ENCODE measurements around the gene ZNF329.
"Not testable (repeated sequence)": the region's sequence is repeated elsewhere in the genome, so short reads cannot be mapped to it uniquely, and the experiment has no call there.

The ZNF329 gene

DNA sequence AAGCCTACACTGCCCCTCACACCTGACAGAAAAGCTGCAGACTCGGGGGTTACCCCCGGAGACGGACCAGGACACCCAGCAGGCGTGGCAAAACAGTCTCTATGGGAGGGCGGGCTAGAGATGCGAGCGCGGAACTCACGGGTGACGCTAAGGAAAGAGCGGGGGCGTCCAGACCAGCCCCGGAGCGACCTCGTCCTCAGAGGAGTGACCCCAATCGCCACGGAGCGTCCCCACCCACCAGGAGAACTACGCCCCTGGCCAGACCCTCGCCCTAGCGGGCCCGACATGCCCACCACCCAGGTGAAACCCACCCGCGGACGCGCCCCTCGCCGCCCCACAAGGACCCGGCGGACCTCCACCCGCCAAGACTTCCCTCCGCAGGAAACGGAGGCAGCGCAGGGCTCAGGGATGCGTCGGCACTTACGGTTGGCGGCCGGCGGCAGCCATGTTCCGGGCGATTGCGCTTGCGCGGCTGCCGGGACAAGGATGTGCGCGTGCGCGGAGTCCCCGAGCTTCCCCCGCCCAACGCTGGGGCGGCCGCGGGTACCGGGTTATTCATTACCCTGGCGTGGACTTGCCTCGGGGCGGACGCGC is at the start of gene ZNF329:
ZNF329 (minus strand) TSS at position 462 of the 594 bp plus-strand sequence. CDS start 21,286 bp downstream, outside the sequence.
- DNase-seq (ENCODE audit: low read depth) = peak; percentile 92

DNA sequence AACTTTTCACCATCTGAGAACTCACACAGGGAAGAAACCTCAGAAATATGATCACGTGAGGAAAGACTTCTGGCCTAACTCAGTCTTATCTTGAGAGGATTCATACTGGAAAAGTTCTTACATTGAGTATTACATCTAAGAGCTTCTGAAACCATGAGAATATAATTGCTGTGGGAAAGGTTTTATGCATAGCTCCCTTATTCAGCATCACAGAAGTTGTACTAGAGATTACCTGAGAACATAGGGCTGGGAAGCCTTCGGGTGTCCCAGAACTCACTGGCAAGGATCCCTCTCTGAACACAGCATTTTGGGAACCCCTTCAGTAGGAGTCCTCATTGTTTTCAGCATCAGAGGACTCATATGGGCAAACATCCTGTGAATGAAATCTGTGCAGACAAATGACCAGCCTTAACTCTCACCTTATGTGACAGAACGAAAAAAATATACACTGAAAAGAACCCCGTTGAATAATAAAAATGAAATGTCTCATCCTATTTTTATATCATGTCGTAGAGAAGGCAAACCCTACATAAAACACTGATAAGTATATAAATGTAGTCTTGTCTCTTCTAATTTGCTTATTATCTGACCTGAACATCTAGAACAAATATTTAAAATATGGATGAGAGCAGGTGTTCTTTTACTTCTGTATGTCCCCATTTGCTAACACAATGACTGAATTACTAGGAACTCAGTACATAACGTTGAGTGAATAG is 46.5 kb upstream of the ZNF329 start:
- no peak for DNase-seq (ENCODE audit: low read depth)

DNA sequence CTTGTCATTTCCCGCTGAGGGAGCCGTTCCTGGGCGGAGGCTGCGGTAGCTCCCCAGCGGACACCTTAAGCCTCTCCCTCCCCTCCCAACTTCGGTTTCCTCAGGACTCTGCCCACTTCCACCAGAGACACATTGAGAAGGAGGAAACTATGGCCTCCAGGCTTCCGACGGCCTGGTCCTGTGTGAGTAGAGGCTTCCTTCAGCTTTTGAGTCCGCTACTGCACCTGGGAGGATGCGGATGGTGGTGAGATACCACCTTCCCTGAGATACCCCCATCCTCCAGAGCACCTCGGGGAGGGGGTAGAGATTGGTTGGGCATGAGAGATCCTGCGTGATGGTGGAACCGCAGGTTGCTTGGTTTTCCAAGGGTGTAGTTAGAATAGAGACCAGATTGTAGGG is 33.2 kb upstream of the ZNF329 start:
- DNase-seq (ENCODE audit: low read depth) = no peak

DNA sequence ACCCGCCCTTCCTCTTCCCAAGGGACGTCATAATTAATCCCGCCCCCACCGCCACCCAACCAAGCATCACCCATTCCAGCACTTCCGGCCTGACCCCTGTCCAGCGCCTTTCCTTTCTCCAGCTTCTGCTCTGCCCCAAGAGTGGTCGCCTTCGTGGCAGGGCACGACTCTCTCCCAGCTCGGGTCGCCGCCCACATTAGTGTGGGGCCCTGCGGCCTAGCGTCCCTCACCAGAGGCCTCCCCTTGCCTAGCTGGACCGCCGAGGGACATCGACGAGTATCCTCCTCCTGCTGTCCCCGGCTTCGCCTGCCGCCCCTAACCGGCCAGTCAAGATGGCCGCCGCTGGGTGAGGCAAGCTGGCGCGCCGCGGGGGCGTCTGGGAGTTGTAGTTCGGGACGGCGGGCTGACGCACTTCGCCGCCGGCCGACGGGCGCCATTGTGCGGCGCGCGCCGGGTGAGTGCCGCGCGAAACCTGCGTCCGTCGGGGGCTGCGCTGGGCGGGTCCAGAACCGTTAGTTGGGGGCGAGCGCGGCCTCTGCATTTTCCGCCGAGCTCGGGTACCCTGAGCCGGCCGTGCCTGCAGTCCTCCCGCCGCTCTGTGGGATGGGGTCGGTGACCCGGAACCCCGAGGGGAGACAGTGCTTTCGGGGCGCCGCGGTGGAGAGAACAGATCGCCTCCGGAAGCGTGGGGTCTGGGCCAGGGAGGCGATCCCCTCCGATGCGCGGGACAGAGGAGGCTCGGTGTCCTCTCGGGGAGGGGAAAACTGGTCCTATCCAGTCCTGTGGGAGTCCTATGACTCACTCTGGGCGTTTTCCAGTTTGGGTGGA is 32.6 kb upstream of the ZNF329 start, which contains the start of gene ZNF274:
ZNF274 (plus strand) TSS at position 73 of the 828 bp plus-strand sequence. CDS start 905 bp downstream, outside the sequence.
- DNase-seq (ENCODE audit: low read depth) = peak; percentile 86

DNA sequence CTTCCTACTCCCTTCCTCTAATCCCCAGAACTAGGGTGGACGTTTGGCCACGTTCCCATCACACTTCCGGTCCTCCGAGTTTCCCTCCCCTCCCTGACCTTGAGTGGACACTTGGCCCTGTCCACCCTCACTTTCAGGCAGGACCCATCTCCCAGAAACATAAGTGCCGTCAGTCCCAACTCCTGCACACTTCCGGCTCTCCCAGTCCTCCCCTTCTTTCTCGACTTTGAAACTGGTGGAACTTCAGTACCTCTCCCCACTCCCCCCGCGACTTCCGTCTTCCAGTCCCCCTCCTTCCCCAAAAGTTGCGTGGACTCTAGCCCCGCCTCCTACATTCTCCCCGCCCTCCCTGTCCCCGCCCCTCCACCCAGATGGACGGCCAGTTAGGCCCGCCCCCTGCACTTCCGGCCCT is 32.0 kb upstream of the ZNF329 start:
- DNase-seq (ENCODE audit: low read depth) = no peak

DNA sequence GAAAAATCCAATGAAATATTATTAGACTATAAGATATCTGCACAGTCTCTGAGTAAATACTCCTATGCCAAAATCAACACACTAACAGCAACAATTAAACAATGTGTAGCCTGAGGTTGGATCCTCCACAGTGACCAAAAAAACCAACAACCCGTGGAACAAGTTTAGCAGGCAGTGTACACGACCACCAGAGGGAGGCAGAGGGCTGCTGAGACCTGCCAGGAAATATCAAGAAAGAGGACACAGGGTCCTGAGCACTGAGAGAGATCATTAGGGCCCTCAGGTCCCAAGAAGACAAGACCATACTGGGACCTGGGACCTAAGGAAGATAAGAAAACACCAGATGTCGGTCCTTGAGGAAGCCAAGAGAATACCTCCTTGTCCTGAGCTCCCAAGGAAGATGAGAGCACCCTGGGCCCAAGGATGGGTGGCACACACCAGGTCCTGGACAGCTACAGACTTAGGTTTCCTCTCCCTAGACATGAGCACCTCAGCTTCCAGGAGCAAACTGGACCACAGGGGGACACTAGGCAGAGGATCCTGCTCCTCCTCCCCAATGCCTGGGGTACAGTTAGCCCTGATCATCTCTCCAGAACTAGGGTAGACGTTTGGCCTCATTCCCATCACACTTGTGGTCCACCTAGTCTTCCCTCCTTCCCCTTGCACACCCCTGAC is 31.4 kb upstream of the ZNF329 start:
- peak; percentile 37 for DNase-seq (ENCODE audit: low read depth)

DNA sequence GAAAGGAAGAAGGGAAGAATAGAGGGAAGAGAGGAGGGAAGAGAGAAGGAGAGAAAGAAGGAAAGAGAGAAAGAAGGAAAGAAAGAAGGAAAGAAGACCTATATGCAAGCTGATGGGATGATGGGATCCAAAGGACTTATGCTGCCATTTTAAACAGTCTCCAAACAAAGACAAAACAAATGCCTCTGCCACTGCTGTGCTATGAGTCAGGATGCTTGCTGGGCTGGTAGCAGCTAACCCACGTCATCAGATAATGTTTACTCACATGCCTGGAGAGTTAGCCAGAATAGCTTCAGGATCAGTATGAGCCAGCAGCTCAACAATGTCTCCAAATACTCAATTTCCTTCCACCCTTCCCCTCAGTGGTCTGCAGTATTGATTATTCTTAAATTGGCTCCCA is 20.3 kb upstream of the ZNF329 start:
- no peak for DNase-seq (ENCODE audit: low read depth)

DNA sequence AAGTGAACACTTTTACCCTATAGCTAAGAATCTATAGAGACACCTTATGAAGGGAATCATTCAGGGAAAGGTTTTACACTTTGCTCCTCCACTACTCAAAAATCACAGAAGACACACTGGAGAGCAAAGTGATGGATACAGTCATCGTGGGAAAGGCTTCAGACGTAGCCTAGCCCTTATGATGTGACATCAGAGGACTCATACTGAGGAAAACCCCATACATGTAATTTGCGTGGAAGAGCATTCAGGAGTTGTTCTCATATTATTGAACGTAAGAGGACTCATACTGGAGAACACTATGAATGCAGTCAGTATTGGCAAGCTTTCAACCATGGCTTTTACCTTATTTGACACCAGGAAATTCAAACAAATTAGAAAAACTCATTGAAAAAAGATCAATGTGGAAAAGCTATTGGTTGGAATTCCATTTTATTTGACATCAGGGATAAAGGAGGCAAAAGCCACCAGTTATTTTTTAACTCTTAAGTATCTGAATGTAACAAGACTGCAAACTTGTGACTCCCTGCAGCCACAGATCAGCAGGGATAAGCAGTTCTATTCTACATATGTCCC is 16.2 kb upstream of the ZNF329 start:
- no peak for DNase-seq (ENCODE audit: low read depth)

DNA sequence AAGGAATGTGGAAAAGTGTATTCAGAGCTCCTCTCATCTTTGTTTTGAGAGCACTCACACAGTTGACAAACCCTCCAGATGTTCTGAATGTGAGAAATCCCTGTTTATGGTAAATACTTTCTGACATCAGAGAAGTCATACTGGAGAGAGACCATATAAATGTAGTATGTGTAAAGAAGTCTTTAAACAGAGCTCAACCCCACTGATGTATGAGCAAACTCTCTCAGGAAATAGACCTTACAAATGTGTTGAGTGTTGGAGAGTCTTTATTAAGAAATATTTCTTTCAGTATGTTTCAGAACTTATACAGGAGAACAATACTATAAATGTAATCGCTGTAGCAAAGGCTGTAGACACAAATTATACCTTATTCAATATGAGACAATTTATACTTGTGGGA is 15.7 kb upstream of the ZNF329 start:
- no peak for DNase-seq (ENCODE audit: low read depth)

DNA sequence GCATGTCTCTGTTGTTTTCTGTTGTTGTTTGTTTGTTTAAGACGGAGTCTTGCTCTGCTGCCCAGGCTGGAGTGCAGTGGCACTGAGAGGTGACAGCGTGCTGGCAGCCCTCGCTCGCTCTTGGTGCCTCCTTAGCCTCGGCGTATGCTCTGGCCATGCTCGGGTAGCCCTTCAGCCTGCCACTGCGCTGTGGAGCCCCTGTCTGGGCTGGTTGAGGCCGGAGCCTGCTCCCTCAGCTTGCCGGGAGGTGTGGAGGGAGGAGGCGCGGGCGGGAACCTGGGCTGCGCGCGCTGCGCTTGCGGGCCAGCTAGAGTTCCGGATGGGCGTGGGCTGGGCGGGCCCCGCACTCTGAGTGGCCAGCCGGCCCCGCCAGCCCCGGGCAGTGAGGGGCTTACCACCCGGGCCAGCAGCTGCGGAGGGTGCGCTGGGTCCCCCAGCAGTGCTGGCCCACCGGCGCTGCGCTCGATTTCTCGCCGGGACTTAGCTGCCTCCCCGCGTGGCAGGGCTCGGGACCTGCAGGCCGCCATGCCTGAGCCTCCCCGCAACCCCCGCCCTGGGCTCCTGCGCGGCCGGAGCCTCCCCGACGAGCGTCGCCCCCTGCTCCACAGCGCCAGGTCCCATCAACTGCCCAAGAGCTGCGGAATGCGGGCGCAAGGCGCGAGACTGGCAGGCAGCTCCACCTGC is 6.6 kb upstream of the ZNF329 start:
- no peak for DNase-seq (ENCODE audit: low read depth)

DNA sequence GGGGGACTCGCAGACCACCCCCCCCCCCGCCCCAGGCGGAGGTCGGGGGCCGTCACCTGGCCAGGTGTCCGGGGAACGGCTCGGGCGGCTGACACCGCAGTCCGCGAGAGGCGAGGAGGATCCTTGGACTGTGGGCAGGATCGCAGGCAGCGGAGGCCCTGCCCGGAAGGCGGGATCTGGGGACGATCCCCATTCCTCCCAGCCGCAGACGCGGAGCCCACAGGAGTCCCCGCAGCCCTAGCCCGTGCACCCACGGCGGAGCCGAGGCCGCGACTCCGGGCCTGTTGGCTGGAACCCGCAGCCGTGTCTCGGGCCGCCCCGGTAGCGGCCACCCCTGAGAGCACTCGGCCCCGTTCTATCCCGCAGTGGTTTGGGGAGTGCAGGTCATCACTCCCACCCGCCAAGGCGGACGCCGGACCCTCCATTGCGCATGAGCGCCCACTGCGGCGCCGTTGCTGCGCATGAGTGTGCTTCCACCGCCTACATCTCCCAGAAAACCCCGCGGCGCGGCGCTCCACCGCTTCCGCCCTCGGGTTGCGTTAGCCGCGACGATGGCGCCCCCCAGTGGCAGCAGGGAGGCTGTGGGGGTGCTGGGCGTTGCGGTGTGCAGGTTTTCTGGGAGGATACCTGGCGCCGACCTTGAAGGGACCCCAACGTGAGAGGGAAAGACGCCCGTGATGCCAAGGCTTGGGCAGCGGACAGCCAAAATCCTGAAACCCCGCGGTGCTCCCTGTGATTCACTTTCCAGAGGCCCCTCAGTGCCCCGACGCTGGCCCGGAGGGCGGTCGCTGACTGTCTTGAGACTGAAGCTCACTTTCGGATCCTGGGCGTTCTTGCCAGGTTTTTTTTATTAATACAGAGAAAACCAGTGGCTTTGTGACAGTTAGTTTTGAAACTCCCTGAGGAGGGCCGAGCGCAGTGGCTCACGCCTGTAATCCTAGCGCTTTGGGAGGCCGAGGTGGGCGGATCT is 4.4 kb upstream of the ZNF329 start:
- DNase-seq (ENCODE audit: low read depth) = peak; percentile 97

DNA sequence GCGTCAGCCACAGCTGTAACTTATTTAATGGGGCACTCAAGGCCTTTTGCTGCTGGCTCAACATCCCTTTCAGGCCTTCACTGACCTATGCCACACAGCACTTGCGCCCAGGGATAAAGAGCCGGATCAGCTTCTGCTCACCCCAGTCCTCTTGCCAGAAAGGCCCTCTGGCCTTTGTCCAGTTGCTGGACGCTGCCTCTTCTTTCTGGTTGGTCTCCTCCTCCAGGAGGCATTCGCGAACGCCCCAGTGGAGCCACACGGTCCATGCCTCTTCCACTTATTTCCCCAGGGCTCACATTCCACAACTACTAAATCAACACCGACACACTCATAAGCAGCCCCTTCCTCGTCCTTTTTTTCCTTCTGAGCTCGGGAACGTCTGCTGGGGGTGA is 3.7 kb upstream of the ZNF329 start:
- no peak for DNase-seq (ENCODE audit: low read depth)

DNA sequence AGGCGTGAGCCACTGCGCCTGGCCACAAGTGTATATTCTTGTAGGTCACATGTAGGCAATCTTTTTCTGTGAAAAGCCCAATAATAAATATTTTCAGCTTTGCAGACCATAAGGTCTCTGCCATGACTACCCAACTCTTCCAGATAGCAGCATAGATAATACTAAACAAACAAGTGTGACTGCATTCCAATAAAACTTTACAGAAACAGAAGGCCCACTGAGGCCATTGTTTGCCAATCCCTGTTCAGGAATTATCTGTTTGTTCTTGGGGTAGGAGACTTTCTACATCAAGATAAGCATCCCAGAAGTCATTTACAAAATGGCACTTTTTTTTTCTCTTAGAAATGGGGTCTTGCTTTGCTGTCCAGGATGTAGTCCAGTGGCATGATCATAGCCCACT is 2.8 kb upstream of the ZNF329 start:
- DNase-seq (ENCODE audit: low read depth) = no peak

DNA sequence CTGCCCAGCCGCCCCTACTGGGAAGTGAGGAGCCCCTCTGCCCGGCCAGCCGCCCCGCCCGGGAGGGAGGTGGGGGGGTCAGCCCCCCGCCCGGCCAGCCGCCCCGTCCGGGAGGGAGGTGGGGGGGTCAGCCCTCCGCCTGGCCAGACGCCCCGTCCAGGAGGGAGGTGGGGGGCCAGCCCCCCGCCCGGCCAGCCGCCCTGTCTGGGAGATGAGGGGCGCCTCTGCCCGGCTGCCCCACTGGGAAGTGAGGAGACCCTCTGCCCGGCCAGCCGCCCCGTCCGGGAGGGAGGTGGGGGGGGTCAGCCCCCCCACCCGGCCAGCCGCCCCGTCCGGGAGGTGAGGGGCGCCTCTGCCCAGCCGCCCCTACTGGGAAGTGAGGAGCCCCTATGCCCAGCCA is 3.1 kb downstream of the ZNF329 start:
- not testable (repeated sequence) for DNase-seq (ENCODE audit: low read depth)

DNA sequence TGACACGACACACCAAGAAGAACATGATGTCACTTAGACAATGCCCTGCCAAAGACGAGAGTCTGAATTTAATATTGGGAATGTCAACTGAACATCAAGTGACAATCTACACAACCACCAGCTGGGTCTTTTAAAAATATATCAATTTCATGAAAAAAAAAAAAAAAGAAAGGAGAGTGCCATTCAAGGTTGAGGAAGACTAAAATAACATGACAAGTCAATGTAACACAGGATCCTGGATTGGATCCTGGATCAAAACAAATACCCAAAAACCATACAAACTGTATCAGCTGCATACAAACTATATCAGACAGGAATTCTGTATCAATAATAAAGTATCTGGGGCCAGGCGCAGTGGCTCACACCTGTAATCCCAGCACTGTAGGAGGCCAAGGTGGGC is 4.7 kb downstream of the ZNF329 start:
- no peak for DNase-seq (ENCODE audit: low read depth)

DNA sequence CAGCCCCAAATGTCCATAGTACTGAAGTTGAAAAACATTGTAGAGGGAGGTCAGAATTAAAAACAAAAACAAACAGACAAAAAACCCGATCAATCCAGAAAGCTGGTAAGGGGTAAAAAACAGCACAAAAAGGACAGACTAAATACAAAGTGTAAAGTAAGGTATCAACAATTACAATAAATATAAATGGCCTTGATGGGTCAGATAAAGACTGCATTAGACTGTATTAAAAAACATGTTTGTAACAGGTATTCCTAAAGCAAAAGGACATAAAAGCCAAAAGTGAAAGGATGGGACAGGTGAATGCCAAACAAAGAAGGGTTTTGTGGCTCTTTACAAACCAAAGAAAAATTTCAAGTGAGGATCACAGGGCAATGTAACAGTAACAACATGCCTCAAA is 16.3 kb downstream of the ZNF329 start:
- no peak for DNase-seq (ENCODE audit: low read depth)

DNA sequence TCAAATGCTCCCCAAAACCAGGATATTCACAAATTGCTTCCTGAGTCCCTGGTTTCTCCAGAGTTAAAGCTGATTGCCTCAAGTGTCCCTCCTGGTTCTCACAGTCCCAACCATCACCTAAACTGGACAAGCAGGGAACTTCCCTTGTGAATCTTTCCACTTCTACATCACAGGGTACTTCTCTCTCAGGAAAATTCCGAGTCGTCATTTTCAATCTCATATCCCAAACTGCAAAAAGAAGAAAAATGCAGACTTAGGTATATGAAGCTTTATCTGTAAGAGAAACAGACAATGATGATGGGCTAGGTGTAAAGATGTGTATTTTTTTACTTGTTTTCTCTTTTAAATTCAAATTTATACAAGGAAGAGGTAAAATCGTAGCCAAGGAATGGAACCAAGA is 21.3 kb downstream of the ZNF329 start:
- no peak for DNase-seq (ENCODE audit: low read depth)

DNA sequence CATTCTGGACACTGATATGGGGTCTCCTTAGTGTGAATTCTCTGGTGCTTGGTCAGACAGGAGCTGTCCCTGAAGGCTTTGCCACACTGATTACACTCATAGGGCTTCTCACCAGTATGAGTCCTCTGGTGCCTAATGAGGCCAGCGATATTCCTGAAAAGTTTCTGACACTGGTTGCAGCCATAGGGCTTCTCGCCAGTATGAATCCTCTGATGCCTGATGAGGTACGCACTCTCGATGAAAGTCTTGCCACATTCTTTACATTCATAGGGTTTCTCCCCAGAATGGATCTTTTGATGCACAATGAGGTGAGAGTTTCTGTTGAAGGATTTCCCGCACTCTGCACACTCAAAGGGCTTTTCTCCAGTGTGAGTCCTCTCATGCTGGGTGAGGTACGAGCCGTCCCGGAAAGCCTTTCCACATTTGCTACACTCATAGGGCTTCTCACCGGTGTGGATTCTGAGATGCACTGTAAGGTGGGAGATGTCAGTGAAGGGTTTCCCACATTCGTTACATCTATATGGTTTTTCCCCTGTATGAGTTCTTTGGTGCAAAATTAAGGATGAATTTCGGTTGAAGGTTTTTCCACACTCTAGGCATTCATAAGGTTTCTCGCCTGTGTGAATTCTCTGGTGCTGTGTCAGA is 22.4 kb downstream of the ZNF329 start:
- DNase-seq (ENCODE audit: low read depth) = no peak

DNA sequence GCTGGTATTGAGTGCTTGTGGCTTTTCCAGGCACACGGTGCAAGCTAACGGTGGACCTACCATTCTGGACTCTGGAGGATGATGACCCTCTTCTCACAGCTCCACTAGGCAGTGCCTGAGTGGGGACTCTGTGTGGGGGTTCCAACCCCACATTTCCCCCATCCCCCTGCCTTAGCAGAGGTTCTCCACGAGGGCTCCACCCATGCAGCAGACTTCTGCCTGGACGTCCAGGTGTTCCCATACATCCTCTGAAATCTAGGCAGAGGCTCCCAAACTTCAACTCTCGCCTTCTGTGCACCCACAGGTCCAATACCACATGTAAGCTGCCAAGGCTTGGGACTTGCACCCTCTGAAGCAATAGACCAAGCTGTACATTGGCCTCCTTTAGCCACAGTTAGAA is 27.2 kb downstream of the ZNF329 start:
- no peak for DNase-seq (ENCODE audit: low read depth)

Measured in activated T-cell treated with anti-CD3 and anti-CD28 coated beads for 24 hours (primary cell).